SK-N-MC (cell line): ENCODE results near the gene MEF2D.

Experiments
- DNase-seq: peaks from one replicate; pipeline ENCODE4 v3.0.0-alpha.2; 2011; ENCODE audit warnings: low read depth, low spot score
- H3K27ac ChIP-seq: fragments of 200-600 bp; sonication (generic); 2 replicates; pipeline ENCODE4 v1.5.1; 2016; ENCODE audit warnings: mixed run types
- H3K36me3 ChIP-seq: fragments of 200-600 bp; sonication (generic); 2 replicates; pipeline ENCODE4 v1.6.1; 2017; ENCODE audit warnings: antibody characterized with exemption, low read length, mixed read lengths; ENCODE audit not compliant: insufficient read depth
- H3K4me3 ChIP-seq: fragments of 200-600 bp; sonication (generic); 2 replicates; pipeline ENCODE4 v1.5.1; 2016
- H3K9ac ChIP-seq: fragments of 200-600 bp; sonication (generic); 2 replicates; pipeline ENCODE4 v1.8.0; 2017; ENCODE audit warnings: mixed run types, mixed read lengths; ENCODE audit not compliant: insufficient read length
- H3K9me3 ChIP-seq: fragments of 200-600 bp; sonication (generic); 2 replicates; pipeline ENCODE4 v1.6.1; 2017; ENCODE audit warnings: low read depth, mild to moderate bottlenecking, antibody characterized with exemption, low read length, moderate library complexity, mixed read lengths
- EZH2 ChIP-seq: fragments of 200-600 bp; sonication (generic); IDR thresholded peaks from one replicate; pipeline ENCODE4 v1.6.1; 2017; ENCODE audit warnings: antibody characterized with exemption
- FOXP2 ChIP-seq: optimal IDR thresholded peaks from 2 replicates; pipeline ENCODE3; 2011; ENCODE audit warnings: mild to moderate bottlenecking, moderate library complexity; ENCODE audit not compliant: insufficient read depth; ENCODE audit errors: extremely low read length, control extremely low read depth
- POLR2AphosphoS5 ChIP-seq: IDR thresholded peaks from 2 replicates; pipeline ENCODE4 v1.6.1; 2012; ENCODE audit warnings: mild to moderate bottlenecking, low read depth, low read length, borderline replicate concordance

The MEF2D gene

GRCh38 chr1:156460525-156460924 is 40.0 kb downstream of the MEF2D start:
- no peak for TF ChIP-seq POLR2AphosphoS5
- no peak for TF ChIP-seq FOXP2
- TF ChIP-seq EZH2, result no peak
- Histone ChIP-seq H3K4me3 (no peak overlapping the region), H3K27ac (no peak overlapping the region), H3K9ac (no peak overlapping the region), H3K9me3 (no peaks in the 10 kb centered on the region), H3K36me3 (no peaks in the 10 kb centered on the region)
- no peak for DNase-seq

GRCh38 chr1:156458181-156458503 is 42.4 kb downstream of the MEF2D start:
- no peak overlapping the region for H3K9ac ChIP-seq
- no peak for DNase-seq
- no peaks in the 10 kb centered on the region for H3K36me3 ChIP-seq
- no peak overlapping the region for H3K27ac ChIP-seq
- no peak overlapping the region for H3K4me3 ChIP-seq
- TF ChIP-seq EZH2 (no peak), FOXP2 (no peak), POLR2AphosphoS5 (no peak)
- no peaks in the 10 kb centered on the region for H3K9me3 ChIP-seq

- TF ChIP-seq POLR2AphosphoS5 (peak; percentile 77), EZH2 (no peak)
Observed at GRCh38 chr1:156456625-156457465, 43.7 kb downstream of the MEF2D start.

GRCh38 chr1:156455362-156455761 is 45.2 kb downstream of the MEF2D start:
- DNase-seq, result no peak
- H3K9ac ChIP-seq, result no peak overlapping the region
- no peaks in the 10 kb centered on the region for H3K36me3 ChIP-seq
- no peak overlapping the region for H3K4me3 ChIP-seq
- no peak for TF ChIP-seq FOXP2
- no peak for TF ChIP-seq POLR2AphosphoS5
- no peak for TF ChIP-seq EZH2
- no peaks in the 10 kb centered on the region for H3K9me3 ChIP-seq
- H3K27ac ChIP-seq, result no peak overlapping the region

More at GRCh38 chr1:156456625-156457465, 43.7 kb downstream of the MEF2D start:
- Histone ChIP-seq H3K27ac (no peak overlapping the region), H3K36me3 (no peaks in the 10 kb centered on the region), H3K9me3 (no peaks in the 10 kb centered on the region), H3K9ac (peak overlapping the region; percentile 7), H3K4me3 (peak overlapping the region; percentile 77)
- peak; percentile 69 for DNase-seq

GRCh38 chr1:156452907-156453306 is 47.7 kb downstream of the MEF2D start:
- H3K27ac ChIP-seq, result no peak overlapping the region
- no peak for DNase-seq
- H3K9me3 ChIP-seq, result no peaks in the 10 kb centered on the region
- TF ChIP-seq POLR2AphosphoS5 (no peak), EZH2 (no peak), FOXP2 (no peak)
- H3K9ac ChIP-seq, result no peak overlapping the region
- no peaks in the 10 kb centered on the region for H3K36me3 ChIP-seq
- H3K4me3 ChIP-seq, result no peak overlapping the region

- Histone ChIP-seq H3K27ac (no peak overlapping the region), H3K9me3 (no peaks in the 10 kb centered on the region), H3K9ac (no peak overlapping the region), H3K36me3 (no peaks in the 10 kb centered on the region), H3K4me3 (no peak overlapping the region)
- TF ChIP-seq POLR2AphosphoS5 (no peak), EZH2 (no peak), FOXP2 (no peak)
- DNase-seq, result no peak
Observed at GRCh38 chr1:156451505-156452160, 48.9 kb downstream of the MEF2D start.

GRCh38 chr1:156448134-156448967 is 52.2 kb downstream of the MEF2D start:
- Histone ChIP-seq H3K9ac (no peak overlapping the region), H3K27ac (no peak overlapping the region), H3K36me3 (no peaks in the 10 kb centered on the region), H3K9me3 (no peaks in the 10 kb centered on the region), H3K4me3 (no peak overlapping the region)
- no peak for DNase-seq
- TF ChIP-seq EZH2 (no peak), POLR2AphosphoS5 (no peak), FOXP2 (no peak)

- Histone ChIP-seq H3K9me3 (no peaks in the 10 kb centered on the region), H3K36me3 (no peaks in the 10 kb centered on the region), H3K9ac (no peak overlapping the region), H3K27ac (no peak overlapping the region), H3K4me3 (peak overlapping the region; percentile 42; the same call in 1 of the 2 replicates)
- peak; percentile 56 for DNase-seq
- TF ChIP-seq POLR2AphosphoS5 (no peak), EZH2 (no peak), FOXP2 (no peak)
Observed at GRCh38 chr1:156445789-156446263, 54.7 kb downstream of the MEF2D start.
